Measurements from ENCODE around the gene PI16. TPM values are rescaled to one million over a fixed set of nuclear protein-coding genes. Genes with fewer than 3 reads are reported as not detected.

Gene PI16
- total RNA-seq, 1 donor from 2014 or later = 0.20 TPM

DNA sequence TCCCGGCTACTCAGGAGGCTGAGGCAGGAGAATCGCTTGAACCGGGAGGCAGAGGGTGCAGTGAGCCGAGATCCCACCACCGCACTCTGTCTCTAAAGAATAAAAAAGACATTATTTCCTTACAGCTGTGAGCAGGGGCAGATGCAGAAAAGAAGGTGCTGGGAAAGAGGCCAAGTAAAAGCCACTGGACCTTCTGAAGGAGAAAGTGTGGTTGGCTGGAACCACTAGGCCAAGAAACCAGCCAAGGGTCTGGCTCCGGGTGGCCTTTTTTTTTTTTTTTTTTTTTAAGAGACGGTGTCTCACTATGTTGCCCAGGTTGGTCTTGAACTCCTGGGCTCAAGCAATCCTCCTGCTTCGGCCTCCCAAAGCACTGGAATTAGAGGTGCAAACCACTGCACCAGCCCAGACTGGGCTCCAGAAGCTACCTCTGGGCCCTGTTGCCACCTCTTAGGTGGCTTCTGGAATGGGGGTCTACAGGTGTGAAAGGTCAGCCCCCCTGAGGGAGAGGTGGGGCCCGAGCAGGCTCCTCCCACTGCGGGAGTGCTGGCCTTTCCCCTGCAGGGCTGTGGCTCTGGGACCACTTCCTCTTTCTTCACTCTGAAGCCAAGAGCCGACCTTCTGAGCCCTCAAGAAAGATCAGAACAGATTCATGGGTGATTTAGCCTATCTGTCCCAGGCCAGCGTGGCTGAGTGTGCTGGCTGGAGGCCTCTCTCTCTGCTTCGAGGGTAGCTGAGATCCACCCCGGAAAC is 50.7 kb downstream of the PI16 start, which contains the start of gene FGD2:
Gene FGD2 (plus strand): TSS at position 595 of the 750 bp plus-strand sequence. CDS start 163 bp downstream, outside the sequence.
- peak; percentile 16 for ATAC-seq

DNA sequence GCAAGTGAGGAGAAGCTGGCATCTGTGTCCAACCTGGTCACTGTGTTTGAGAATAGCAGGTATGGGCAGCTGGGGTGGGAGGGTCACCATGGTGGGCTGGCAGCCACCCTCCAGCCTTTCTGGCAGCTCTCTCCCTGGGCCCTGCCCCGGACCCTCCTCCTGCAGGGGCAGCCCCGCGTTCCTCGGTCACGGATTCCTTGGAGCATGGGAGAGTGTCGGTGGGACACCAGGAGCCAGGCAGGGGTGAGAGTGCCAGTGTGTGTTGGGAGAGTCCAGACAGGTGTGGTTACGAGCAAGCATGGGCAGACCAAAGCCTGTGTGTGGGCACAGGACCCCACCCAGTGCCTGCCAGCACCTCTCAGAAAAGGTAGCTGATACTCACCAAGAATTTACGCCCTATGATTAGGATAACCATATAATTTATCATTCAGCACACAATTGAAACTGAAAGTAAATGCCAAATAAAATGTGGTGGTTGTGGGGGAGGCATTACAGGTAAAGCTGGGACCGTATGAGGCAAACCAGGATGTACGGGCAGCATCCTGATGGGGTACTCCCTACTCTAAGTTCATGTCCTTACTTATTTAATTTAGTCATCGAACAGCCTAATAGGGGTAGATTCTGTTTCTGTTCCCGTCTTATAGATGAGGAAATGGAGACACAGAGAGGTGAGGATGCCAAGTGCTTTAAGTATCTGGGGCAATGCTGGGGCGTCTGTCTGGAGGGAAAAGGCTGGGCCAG is 51.5 kb downstream of the PI16 start:
- ATAC-seq = peak; percentile 55

DNA sequence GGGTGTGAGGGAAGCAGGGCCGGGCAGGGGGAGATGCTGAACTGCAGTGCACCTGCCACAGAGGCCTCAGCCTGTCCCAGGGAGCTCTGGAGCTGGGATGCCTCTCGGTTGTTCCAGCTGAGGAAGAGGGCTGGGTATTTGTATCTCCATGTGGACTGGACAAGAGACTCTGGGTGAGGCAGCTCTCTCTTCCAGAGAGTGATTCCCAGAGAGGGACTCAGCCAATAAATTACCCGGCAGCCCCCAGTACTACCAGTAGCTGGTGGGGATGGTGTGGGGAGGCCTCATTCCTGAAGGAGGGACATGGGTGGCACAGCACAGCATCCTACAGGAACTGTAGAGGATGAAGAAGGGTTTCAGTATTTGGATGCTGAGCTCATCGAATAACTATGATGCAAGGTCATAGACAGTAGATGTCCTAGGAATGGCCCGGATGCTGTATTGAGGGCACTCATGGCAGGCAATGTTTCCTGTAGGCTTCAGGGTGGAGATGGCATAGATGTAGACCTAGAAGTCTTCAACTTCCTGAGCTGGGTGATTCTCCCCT is 52.3 kb downstream of the PI16 start:
- ATAC-seq = peak; percentile 4

DNA sequence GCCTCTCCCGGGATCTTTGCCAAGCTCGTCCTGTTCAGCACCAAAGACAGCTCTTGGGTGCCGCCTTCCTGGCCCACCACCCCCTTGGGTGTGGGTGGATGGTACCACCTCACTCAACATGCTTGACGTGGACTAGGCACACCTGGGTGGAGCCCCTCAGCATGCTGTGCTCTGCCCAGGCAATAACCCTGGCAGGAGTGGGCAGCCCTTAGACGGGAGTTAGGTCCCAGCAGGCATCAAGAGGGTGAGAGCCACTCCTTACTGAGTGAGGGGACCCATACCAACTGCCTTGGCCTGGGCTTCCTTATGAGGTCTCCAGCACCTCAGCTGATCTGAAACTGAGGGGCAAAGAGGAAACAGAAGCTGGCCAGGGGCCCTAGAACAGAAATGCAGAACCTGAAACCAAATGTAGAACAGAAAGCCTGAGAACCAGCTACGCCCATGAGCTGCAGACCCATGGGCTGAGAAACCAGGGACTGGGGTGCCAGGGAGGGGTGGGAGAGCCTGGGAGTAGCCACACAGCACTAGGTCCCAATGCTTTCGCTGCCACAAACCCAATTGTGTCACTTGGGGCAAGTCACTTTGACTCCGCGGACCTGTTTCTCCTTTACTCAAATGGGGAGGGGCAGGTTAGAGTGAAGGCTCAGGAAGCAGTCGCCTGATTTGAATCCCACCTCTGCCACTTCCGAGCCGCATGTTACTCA is 53.0 kb downstream of the PI16 start:
- ATAC-seq = peak; percentile 35

DNA sequence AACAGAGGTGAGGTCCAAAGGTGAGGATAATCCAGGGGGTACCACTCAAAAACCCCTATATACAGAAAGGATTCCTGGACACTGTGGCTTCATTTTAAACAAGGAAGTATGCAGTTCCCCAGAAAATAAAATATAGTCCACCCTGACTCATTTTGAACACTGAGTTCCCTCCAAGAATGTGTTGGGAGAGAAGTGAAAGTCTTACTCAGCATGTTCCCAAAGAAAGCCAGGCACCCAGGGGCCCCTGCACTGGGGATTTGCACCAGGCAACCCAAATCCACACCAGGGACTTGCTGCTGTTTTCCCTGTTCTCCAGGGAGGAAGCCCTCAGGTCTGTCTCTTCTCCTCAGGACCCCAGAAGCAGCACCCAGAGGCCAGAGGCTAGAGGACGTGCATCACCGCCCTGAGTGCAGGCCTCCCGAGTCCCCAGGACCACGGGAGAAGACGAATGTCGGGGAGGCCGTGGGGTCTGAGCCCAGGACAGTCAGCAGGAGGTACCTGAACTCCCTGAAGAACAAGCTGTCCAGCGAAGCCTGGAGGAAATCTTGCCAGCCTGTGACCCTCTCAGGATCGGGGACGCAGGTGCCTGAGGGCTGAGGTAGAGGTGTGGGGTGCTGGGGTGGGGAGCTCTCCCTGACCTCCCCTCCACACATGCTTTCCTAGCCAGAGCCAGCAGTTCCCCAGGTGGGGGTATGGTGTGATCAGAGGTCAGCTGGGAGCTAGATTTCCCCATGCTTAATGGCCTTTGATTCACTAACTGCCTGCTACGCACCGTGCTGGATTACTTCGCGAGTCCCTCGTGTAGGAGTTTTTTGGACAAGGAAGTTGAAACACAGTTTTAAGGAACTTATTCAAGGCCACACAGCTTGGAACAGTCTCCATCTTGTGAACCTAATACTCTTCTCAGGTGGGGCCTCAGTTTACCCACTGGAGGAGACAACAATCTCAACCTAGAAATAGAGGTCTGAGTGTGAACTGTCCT is 54.2 kb downstream of the PI16 start:
- ATAC-seq = no peak

DNA sequence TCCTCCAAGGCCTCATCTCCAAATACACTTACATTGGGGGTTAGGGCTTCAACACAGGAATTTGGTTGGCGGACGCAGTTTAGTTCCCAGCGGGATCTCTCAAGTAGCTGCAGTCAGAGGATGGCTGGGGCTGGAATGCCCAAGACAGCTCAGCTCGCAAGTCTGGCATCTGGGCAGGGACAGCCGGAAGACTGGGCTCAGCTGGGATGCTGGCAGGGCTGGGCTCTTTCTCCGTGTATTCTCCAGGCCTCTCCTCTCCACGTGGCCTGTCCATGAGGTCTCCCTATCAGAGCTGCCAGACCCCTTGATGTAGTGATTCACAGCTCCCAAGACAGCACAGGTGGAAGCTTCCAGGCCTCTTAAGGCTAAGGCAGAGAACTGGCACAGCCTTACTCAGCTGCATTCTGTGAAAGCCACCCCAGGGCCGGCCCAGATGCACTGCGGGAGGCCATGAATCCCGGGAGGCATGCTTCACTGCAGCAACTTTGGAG is 55.9 kb downstream of the PI16 start:
- ATAC-seq = no peak

DNA sequence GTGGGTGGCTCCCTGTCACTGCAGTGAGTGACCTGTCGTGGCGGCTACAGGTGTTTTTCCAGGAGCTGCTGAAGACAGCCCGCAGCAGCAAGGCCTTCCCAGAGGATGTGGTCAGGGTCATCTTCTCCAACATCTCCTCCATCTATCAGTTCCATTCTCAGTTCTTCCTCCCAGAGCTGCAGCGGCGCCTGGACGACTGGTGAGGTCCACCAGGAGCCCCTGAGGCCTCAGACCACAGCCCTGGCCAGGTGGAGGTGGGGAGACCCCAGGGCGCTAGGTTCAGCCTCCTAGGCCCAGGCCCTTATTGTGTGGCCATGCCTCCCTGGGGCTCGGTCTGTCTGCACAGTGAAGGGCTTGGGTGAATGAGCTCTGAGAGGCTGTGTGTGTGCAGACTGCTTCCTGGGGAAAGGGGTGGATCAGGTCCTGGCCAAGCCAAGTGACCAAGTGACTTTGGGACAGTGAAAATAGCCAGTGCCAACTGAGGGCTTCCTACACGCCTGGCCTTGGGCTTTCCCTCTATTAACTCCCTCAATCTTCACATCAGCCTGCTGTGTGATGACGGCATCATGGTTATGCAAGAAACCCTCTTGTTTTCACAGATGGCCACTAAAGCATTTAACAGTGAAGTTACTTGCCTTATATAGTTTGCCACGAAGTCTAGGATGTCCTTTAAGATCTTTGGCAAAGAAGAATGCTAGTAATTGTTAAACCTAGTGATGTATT is 57.3 kb downstream of the PI16 start:
- ATAC-seq = no peak

DNA sequence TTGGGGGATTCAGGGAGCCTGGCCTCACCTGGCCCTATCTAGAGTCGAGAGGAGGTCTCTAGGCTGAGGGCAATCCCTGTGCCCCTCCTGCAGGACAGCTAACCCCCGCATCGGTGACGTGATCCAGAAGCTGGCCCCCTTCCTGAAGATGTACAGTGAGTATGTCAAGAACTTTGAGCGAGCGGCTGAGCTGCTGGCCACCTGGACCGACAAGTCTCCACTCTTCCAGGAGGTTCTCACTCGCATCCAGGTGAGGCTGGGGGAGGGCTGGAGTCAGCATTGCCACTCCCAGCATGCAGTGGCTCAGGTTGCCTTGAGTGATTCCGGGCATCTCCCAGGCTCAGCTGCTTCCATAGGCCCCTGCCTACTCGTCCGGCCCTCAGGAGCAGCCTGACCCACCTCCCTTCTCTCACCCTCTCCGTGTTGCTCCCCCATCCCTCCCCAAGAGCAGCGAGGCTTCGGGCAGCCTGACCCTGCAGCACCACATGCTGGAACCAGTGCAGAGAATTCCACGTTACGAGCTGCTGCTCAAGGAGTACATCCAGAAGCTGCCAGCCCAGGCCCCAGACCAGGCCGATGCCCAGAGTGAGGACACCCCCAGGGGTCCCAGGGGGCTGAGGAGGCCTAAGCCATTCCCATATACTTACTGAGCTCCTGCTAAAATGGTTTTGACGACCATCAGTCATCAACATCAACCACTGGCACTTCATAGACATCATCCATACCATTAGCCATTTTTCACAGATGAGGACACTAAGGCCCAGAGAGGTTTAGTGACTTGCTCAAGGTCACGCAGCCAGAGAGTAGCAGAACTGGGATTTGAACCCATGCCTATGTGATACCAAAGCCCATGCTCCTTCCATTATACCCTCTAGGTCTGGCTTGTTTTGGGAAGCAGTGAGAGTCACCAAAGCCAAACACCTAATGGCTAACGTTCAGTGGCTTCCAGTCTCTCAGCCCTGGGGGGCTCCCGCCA is 59.3 kb downstream of the PI16 start:
- no peak for ATAC-seq

Other genes starting within 250 kb of the PI16 start
- gene CPNE5, start 115.3 kb upstream of the PI16 start, total RNA-seq = 1.00 TPM
- gene PPIL1, start 79.9 kb upstream of the PI16 start, total RNA-seq = 25.5 TPM
- 33.6 TPM for gene C6orf89, start 68.8 kb upstream of the PI16 start, total RNA-seq
- gene MTCH1, start 31.5 kb downstream of the PI16 start, total RNA-seq = 88.0 TPM
- 9.8 TPM for gene FGD2, start 50.9 kb downstream of the PI16 start, total RNA-seq
- 194 TPM for gene PIM1, start 215.4 kb downstream of the PI16 start, total RNA-seq

Data from esophagus mucosa (tissue), 1 donor.